Heart left ventricle (tissue), 16 donors: ENCODE results near the gene RAB3GAP2. TPM values are rescaled to one million over a fixed set of nuclear protein-coding genes. Genes with fewer than 3 reads are reported as not detected.
"Not testable (repeated sequence)": the region's sequence is repeated elsewhere in the genome, so short reads cannot be mapped to it uniquely, and the experiment has no call there.

Experiments
- ATAC-seq, 4 donors: fragments of 200-7000 bp; cut with Tn5 transposase; one replicate each; pipeline ENCODE4 v1.9.1; 2020 to 2022; ENCODE audit warnings: moderate library complexity in 4 of 4, mild to moderate bottlenecking in 3 of 4, moderate number of reproducible peaks in 1 of 4
- DNase-seq, 5 donors: peaks; one replicate each; pipeline ENCODE4 v3.0.0-alpha.2; 2020
- H3K27ac ChIP-seq, 12 donors: fragments of 200-600 bp; sonication (generic) in 4 of 12; one replicate each; pipeline versions ENCODE4 v1.5.0 to v1.8.0; 2016 to 2022; ENCODE audit warnings: mild to moderate bottlenecking in 2 of 12
- H3K27me3 ChIP-seq, 9 donors: fragments of 200-600 bp; sonication (generic) in 2 of 9; one replicate each; pipeline versions ENCODE4 v1.5.1 to v1.8.0; 2016 to 2022; ENCODE audit warnings: mild to moderate bottlenecking in 3 of 9
- H3K36me3 ChIP-seq, 9 donors: fragments of 200-600 bp; sonication (generic) in 2 of 9; one replicate each; pipeline versions ENCODE4 v1.5.0 to v1.8.0; 2018 to 2022; ENCODE audit warnings: mild to moderate bottlenecking in 2 of 9
- H3K4me1 ChIP-seq, 12 donors: fragments of 200-600 bp; sonication (generic) in 4 of 12; one replicate each; pipeline versions ENCODE4 v1.5.0 to v1.8.0; 2016 to 2022; ENCODE audit warnings: mild to moderate bottlenecking in 3 of 12
- H3K4me3 ChIP-seq, 12 donors: fragments of 200-600 bp; sonication (generic) in 4 of 12; one replicate each; pipeline versions ENCODE4 v1.5.0 to v1.8.0; 2017 to 2022; ENCODE audit warnings: mild to moderate bottlenecking in 9 of 12, moderate library complexity in 4 of 12
- H3K9me3 ChIP-seq, 12 donors: fragments of 200-600 bp; sonication (generic) in 4 of 12; one replicate each; pipeline versions ENCODE4 v1.5.0 to v1.8.0; 2016 to 2022; ENCODE audit warnings: mild to moderate bottlenecking in 1 of 12
- CTCF ChIP-seq, 12 donors: fragments of 200-600 bp; sonication (generic) in 4 of 12; IDR thresholded peaks; one replicate each; pipeline versions ENCODE4 v1.5.0 to v1.8.0; 2018 to 2022; ENCODE audit warnings: antibody characterized with exemption in 12 of 12, mild to moderate bottlenecking in 5 of 12
- POLR2A ChIP-seq, 2 donors: fragments of 450-650 bp; IDR thresholded peaks; one replicate each; pipeline ENCODE4 v1.6.1; 2017; ENCODE audit warnings: antibody characterized with exemption in 2 of 2, mild to moderate bottlenecking in 2 of 2, moderate library complexity in 2 of 2
- WGBS, 4 donors: extraction: QIAGEN DNeasy Blood & Tissue Kit in 2 of 4; methylation state at CpG; one replicate each; pipeline versions ENCODE4 v1.1.5 to v1.1.7; 2013 to 2018; 5-methylcytosine and 5-hydroxymethylcytosine counted together
- intact Hi-C, 10 donors: fragments of 100-400 bp; cut with DNase I; formaldehyde crosslinking; loops; one replicate each; pipeline versions ENCODE4 v1.11.1 to v1.14.2; 2022
- polyA plus RNA-seq, 2 donors: library from polyadenylated mRNA; stranded (reverse); fragments of 200-250 nt; gene quantifications; one replicate each; pipeline ENCODE4 v1.2.3, GENCODE V29; 2013
- total RNA-seq, 9 donors: library from RNA; depleted of rRNA in 2 of 9; stranded (reverse); fragments of >200 nt in 2 of 9; fragmentation: NEBNext Ultra II Directional in 3 of 9; extraction: Animal tissue kit (Norgen Biotek cat#: 25700) in 3 of 9; gene quantifications; one replicate each; pipeline versions ENCODE4 v1.1.0 to v1.2.4, GENCODE V29; 2016 to 2023
- donor health status: ischemic (EF 13 %, LVEDD 7.1; RV severe dilation, severe dysfunction).
- donor health status: healthy with polysubstance abuse.
- donor health status: DM: no; HTN: yes; CAD: no.
- donor health status: DM: no; HTN: no; CAD: no.
- donor health status: ischemic (EF 25% LVEDD 6.9; RV normal size, moderate dysfunction).
- donor health status: ischemic (EF 25% LVEDD 5.7; RV mildly dilated, moderate dysfunction).
- donor health status: healthy.
- donor health status: DM: yes; HTN: yes; CAD: no.
- donor health status: ischemic (EF 35%, LVEDD 5.7; RV mildly dilated, moderate dysfunction).
- donor health status: nonischemic (EF 11% LVEDD 7.7; RV severe dilation, severe dysfunction).
- donor health status: DM: yes; HTN: yes; CAD: no.
- donor health status: PGD.
- donor health status: ischemic (EF 29% LVEDD 5.4; RV normal size, mild dysfunction).
- donor health status: nonischemic (EF 23%, LVEDD 6.1; RV moderate dilation, normal function).

RAB3GAP2 gene
- total and polyA plus RNA-seq, 11 donors: 6.5 to 39.3 (median 24.7) TPM

- Histone ChIP-seq H3K27ac (no peak overlapping the region), H3K36me3 (peaks cover 0 to 2% (median 0%) of the 10 kb centered on the region in 9 donors), H3K27me3 (no peaks in the 10 kb centered on the region), H3K4me3 (no peak overlapping the region), H3K4me1 (peaks cover 0 to 29% (median 10%) of the 10 kb centered on the region in 12 donors), H3K9me3 (peaks cover 0 to 17% (median 7%) of the 10 kb centered on the region in 12 donors)
- TF ChIP-seq POLR2A (IDR thresholded peaks at IDR 0.05) (no peak), CTCF (IDR thresholded peaks at IDR 0.05) (no peak)
- DNase-seq (no peak), ATAC-seq (no peak)
- WGBS, 4 donors: 90 to 95% (median 90%) methylated on average over 2 of the region's 2 CpGs
- intact Hi-C loops: no loop called here
Observed at GRCh38 chr1:220243947-220244346, 28.3 kb downstream of the RAB3GAP2 start.

- Histone ChIP-seq H3K4me1 (peaks cover 0 to 29% (median 10%) of the 10 kb centered on the region in 12 donors), H3K9me3 (peaks cover 0 to 8% (median 0%) of the 10 kb centered on the region in 12 donors)
- WGBS, 4 donors: 73 to 79% (median 78%) methylated on average over 2 of the region's 2 CpGs
Observed at GRCh38 chr1:220241072-220241663, 31.1 kb downstream of the RAB3GAP2 start.

GRCh38 chr1:220239966-220240365 is 32.3 kb downstream of the RAB3GAP2 start:
- Histone ChIP-seq H3K9me3 (peaks cover 0 to 7% (median 0%) of the 10 kb centered on the region in 12 donors), H3K27me3 (no peaks in the 10 kb centered on the region), H3K4me1 (peaks cover 0 to 32% (median 12%) of the 10 kb centered on the region in 12 donors), H3K27ac (no peak overlapping the region), H3K4me3 (no peak overlapping the region), H3K36me3 (no peaks in the 10 kb centered on the region)
- intact Hi-C loops: loop anchor here in 1 of 10 donors (5.0 kb wide), 1 partner anchor 32 kb away; the partner anchor contains the start of gene RAB3GAP2
- no peak for ATAC-seq
- no peak for DNase-seq
- TF ChIP-seq CTCF (IDR thresholded peaks at IDR 0.05): no peak
- TF ChIP-seq POLR2A (IDR thresholded peaks at IDR 0.05): no peak
- WGBS, 4 donors: 64 to 72% (median 67%) methylated on average over 3 of the region's 3 CpGs

More at GRCh38 chr1:220241072-220241663, 31.1 kb downstream of the RAB3GAP2 start:
- DNase-seq: no peak
- TF ChIP-seq POLR2A (IDR thresholded peaks at IDR 0.05) (no peak), CTCF (IDR thresholded peaks at IDR 0.05) (no peak)
- ATAC-seq: no peak
- no peaks in the 10 kb centered on the region for H3K27me3 ChIP-seq
- no peaks in the 10 kb centered on the region for H3K36me3 ChIP-seq
- no peak overlapping the region for H3K4me3 ChIP-seq
- intact Hi-C loops: no loop called here
- H3K27ac ChIP-seq: no peak overlapping the region

- intact Hi-C loops: loop anchor here in 1 of 10 donors (5.0 kb wide), 1 partner anchor 33 kb away; the partner anchor contains the start of gene RAB3GAP2
- H3K4me3 ChIP-seq: no peak overlapping the region
- H3K27ac ChIP-seq: no peak overlapping the region
- peaks cover 0 to 34% (median 13%) of the 10 kb centered on the region in 12 donors for H3K4me1 ChIP-seq
- H3K36me3 ChIP-seq: no peaks in the 10 kb centered on the region
- ATAC-seq (no peak), DNase-seq (no peak)
- no peaks in the 10 kb centered on the region for H3K27me3 ChIP-seq
- no peak for TF ChIP-seq CTCF (IDR thresholded peaks at IDR 0.05)
- no peak for TF ChIP-seq POLR2A (IDR thresholded peaks at IDR 0.05)
- WGBS, 4 donors: 96 to 99% (median 97%) methylated on average over 5 of the region's 5 CpGs
- no peaks in the 10 kb centered on the region for H3K9me3 ChIP-seq
Observed at GRCh38 chr1:220239213-220239612, 33.0 kb downstream of the RAB3GAP2 start.

- H3K27me3 ChIP-seq, DNase-seq, ATAC-seq, H3K9me3 ChIP-seq, H3K27ac ChIP-seq, H3K4me3 ChIP-seq: not testable (repeated sequence)
- intact Hi-C loops: loop anchor here in 1 of 10 donors (5.0 kb wide), 1 partner anchor 36 kb away; the partner anchor contains the start of gene RAB3GAP2
- Histone ChIP-seq H3K36me3 (peaks cover 0 to 15% (median 10%) of the 10 kb centered on the region in 9 donors), H3K4me1 (peaks cover 0 to 22% (median 9%) of the 10 kb centered on the region in 12 donors)
- 97 to 99% (median 98%) methylated on average over 9 of the region's 9 CpGs for WGBS, 4 donors
Observed at GRCh38 chr1:220236278-220236677, 36.0 kb downstream of the RAB3GAP2 start.
